Right atrium auricular region (tissue), 2 donors: ENCODE measurements around the gene PAMR1. TPM values are rescaled to one million over a fixed set of nuclear protein-coding genes. Genes with fewer than 3 reads are reported as not detected.

Experiments
- DNase-seq: peaks from one replicate; pipeline ENCODE4 v3.0.0-alpha.2; 2019; ENCODE audit warnings: low spot score
- H3K27ac ChIP-seq, 2 donors: fragments of 200-600 bp; sonication (generic); 1 replicate in 1 of 2; 2 replicates in 1 of 2; pipeline ENCODE4 v1.5.1; 2016 to 2019
- H3K27me3 ChIP-seq, 2 donors: fragments of 200-600 bp; sonication (generic); one replicate each; pipeline versions ENCODE4 v1.5.1 to v1.6.0; 2017 to 2019
- H3K36me3 ChIP-seq: fragments of 200-600 bp; sonication (generic); one replicate; pipeline ENCODE4 v1.5.1; 2016
- H3K4me1 ChIP-seq, 2 donors: fragments of 200-600 bp; sonication (generic); one replicate each; pipeline versions ENCODE4 v1.5.1 to v1.6.0; 2017 to 2019
- H3K4me3 ChIP-seq, 2 donors: fragments of 200-600 bp; sonication (generic); 1 replicate in 1 of 2; 2 replicates in 1 of 2; pipeline ENCODE4 v1.5.1; 2017 to 2019; ENCODE audit warnings: mild to moderate bottlenecking in 1 of 2, moderate library complexity in 1 of 2
- H3K9me3 ChIP-seq, 2 donors: fragments of 200-600 bp; sonication (generic); one replicate each; pipeline ENCODE4 v1.5.1; 2019
- CTCF ChIP-seq, 2 donors: fragments of 200-600 bp; sonication (generic); IDR thresholded peaks; one replicate each; pipeline ENCODE4 v1.5.1; 2019; ENCODE audit warnings: antibody characterized with exemption in 2 of 2
- total RNA-seq, 2 donors: library from RNA; depleted of rRNA; stranded (reverse); fragments of >200 nt; gene quantifications; one replicate each; pipeline ENCODE4 v1.1.0, GENCODE V29; 2016

The PAMR1 gene
- total RNA-seq, 2 donors from 2014 or later = 8.6 to 15.3 TPM

- H3K36me3 ChIP-seq = no peaks in the 10 kb centered on the region
- H3K4me1 ChIP-seq = peaks cover 0 to 4% of the 10 kb centered on the region in 2 donors
- no peaks in the 10 kb centered on the region for H3K27me3 ChIP-seq
- H3K27ac ChIP-seq = no peak overlapping the region
- TF ChIP-seq CTCF (IDR thresholded peaks at IDR 0.05) = no peak
- no peak overlapping the region for H3K4me3 ChIP-seq
- DNase-seq = no peak
- H3K9me3 ChIP-seq = no peaks in the 10 kb centered on the region
Observed at GRCh38 chr11:35520376-35520775, 5.0 kb downstream of the PAMR1 start.

- no peak for TF ChIP-seq CTCF (IDR thresholded peaks at IDR 0.05)
- no peaks in the 10 kb centered on the region for H3K27me3 ChIP-seq
Observed at GRCh38 chr11:35518766-35519165, 6.7 kb downstream of the PAMR1 start.

GRCh38 chr11:35517481-35517880 lies 7.9 kb downstream of the PAMR1 start:
- Histone ChIP-seq H3K27me3 (no peaks in the 10 kb centered on the region), H3K27ac (no peak overlapping the region), H3K4me3 (no peak overlapping the region), H3K9me3 (no peaks in the 10 kb centered on the region), H3K4me1 (no peaks in the 10 kb centered on the region), H3K36me3 (no peaks in the 10 kb centered on the region)
- no peak for DNase-seq
- no peak for TF ChIP-seq CTCF (IDR thresholded peaks at IDR 0.05)

More at GRCh38 chr11:35518766-35519165, 6.7 kb downstream of the PAMR1 start:
- no peaks in the 10 kb centered on the region for H3K9me3 ChIP-seq
- H3K4me3 ChIP-seq = no peak overlapping the region
- H3K4me1 ChIP-seq = no peaks in the 10 kb centered on the region
- DNase-seq = no peak
- H3K36me3 ChIP-seq = no peaks in the 10 kb centered on the region
- H3K27ac ChIP-seq = no peak overlapping the region

- H3K4me3 ChIP-seq = no peak overlapping the region
- no peaks in the 10 kb centered on the region for H3K9me3 ChIP-seq
- no peaks in the 10 kb centered on the region for H3K27me3 ChIP-seq
- no peak overlapping the region for H3K27ac ChIP-seq
- no peaks in the 10 kb centered on the region for H3K4me1 ChIP-seq
- no peak for TF ChIP-seq CTCF (IDR thresholded peaks at IDR 0.05)
- DNase-seq = no peak
- no peaks in the 10 kb centered on the region for H3K36me3 ChIP-seq
Observed at GRCh38 chr11:35516403-35516802, 9.0 kb downstream of the PAMR1 start.

GRCh38 chr11:35515224-35515623 lies 10.2 kb downstream of the PAMR1 start:
- H3K36me3 ChIP-seq = no peaks in the 10 kb centered on the region
- no peak for DNase-seq

More at GRCh38 chr11:35515224-35515623, 10.2 kb downstream of the PAMR1 start:
- H3K4me3 ChIP-seq = no peak overlapping the region
- H3K9me3 ChIP-seq = no peaks in the 10 kb centered on the region
- TF ChIP-seq CTCF (IDR thresholded peaks at IDR 0.05) = no peak
- H3K27me3 ChIP-seq = no peaks in the 10 kb centered on the region
- no peak overlapping the region for H3K27ac ChIP-seq
- H3K4me1 ChIP-seq = no peaks in the 10 kb centered on the region
